ENCODE measurements around the gene FDPS. TPM values are rescaled to one million over a fixed set of nuclear protein-coding genes. Genes with fewer than 3 reads are reported as not detected.

Gene FDPS
- total and polyA plus RNA-seq, 4 donors = 176 to 370 (median 249) TPM

- Histone ChIP-seq H3K4me3 (ENCODE audit: low read depth in 1 of 3, low read length in 3 of 3) (no peak overlapping the region), H3K9me3 (ENCODE audit: control insufficient read depth in 4 of 4, low read length in 3 of 4) (no peaks in the 10 kb centered on the region), H3K27ac (ENCODE audit: low read depth in 1 of 2, low read length in 2 of 2) (no peak overlapping the region), H3K9ac (ENCODE audit: low read depth in 1 of 2, low read length in 2 of 2) (no peak overlapping the region), H3K4me1 (ENCODE audit: control insufficient read depth in 4 of 4, insufficient read depth in 4 of 4, low read length in 3 of 4) (peaks cover 8 to 18% (median 16%) of the 10 kb centered on the region in 4 donors), H3K36me3 (ENCODE audit: control insufficient read depth in 4 of 4, insufficient read depth in 3 of 4, low read depth in 1 of 4, low read length in 3 of 4) (no peaks in the 10 kb centered on the region), H3K27me3 (ENCODE audit: control insufficient read depth in 4 of 4, insufficient read depth in 4 of 4, low read length in 3 of 4) (no peaks in the 10 kb centered on the region)
- WGBS = 70% methylated on average over 2 of the region's 2 CpGs
- no peak for DNase-seq (ENCODE audit: low spot score)
- TF ChIP-seq RXRA (IDR thresholded peaks at IDR 0.05) = no peak
- TF ChIP-seq REST (IDR thresholded peaks at IDR 0.05) = no peak
- TF ChIP-seq FOXA1 (IDR thresholded peaks at IDR 0.05) = no peak
- no peak for TF ChIP-seq GABPA (IDR thresholded peaks at IDR 0.05 in 1 of 2, conservative IDR thresholded peaks at IDR 0.05 in 1 of 2)
- TF ChIP-seq CTCF (IDR thresholded peaks at IDR 0.05; ENCODE audit: low read depth, low read length, missing input control) = no peak
- no peak for TF ChIP-seq NR2F2 (IDR thresholded peaks at IDR 0.05)
- no peak for TF ChIP-seq TAF1 (conservative IDR thresholded peaks at IDR 0.05)
- TF ChIP-seq RAD21 (IDR thresholded peaks at IDR 0.05) = no peak
- no peak for TF ChIP-seq SP1 (IDR thresholded peaks at IDR 0.05)
- TF ChIP-seq ZBTB33 (IDR thresholded peaks at IDR 0.05) = no peak
- TF ChIP-seq HNF4A (conservative IDR thresholded peaks at IDR 0.05) = no peak
- TF ChIP-seq FOXA2 (IDR thresholded peaks at IDR 0.05) = no peak
- no peak for TF ChIP-seq EGR1 (IDR thresholded peaks at IDR 0.05; ENCODE audit: low read depth in 2 of 2)
- no peak for TF ChIP-seq ATF3 (IDR thresholded peaks at IDR 0.05)
- TF ChIP-seq MAX (IDR thresholded peaks at IDR 0.05) = no peak
- TF ChIP-seq JUND (IDR thresholded peaks at IDR 0.05) = no peak
- no peak for TF ChIP-seq HNF4G (IDR thresholded peaks at IDR 0.05)
Observed at GRCh38 chr1:155279268-155279667, 29.4 kb upstream of the FDPS start.
